MCF 10A (cell line): Measurements from ENCODE around the gene RGS16. TPM values are rescaled to one million over a fixed set of nuclear protein-coding genes. Genes with fewer than 3 reads are reported as not detected.
"Not testable (repeated sequence)": the region's sequence is repeated elsewhere in the genome, so short reads cannot be mapped to it uniquely, and the experiment has no call there.

Experiments used
- BruUV-seq: library from RNA; stranded (reverse); fragments of 400-500 nt; replicated peaks from 2 replicates; lab custom pipeline; 2021; lab: Mats Ljungman, UMichigan
- CTCF ChIA-PET: fragments of 300-600 bp; sonication (Branson Sonifier 250); formaldehyde crosslinking; extraction: SDS; loops from one replicate; lab custom pipeline; 2021; ENCODE audit warnings: antibody characterized with exemption, inconsistent platforms; lab: Yijun Ruan, JAX
- POLR2A ChIA-PET: fragments of 300-600, 350-650 bp; sonication (Branson Sonifier 250); formaldehyde crosslinking; extraction: SDS; loops from one replicate; lab custom pipeline; 2020; ENCODE audit warnings: antibody characterized with exemption, inconsistent platforms; lab: Yijun Ruan, JAX
- DNase-seq: peaks from one replicate; pipeline ENCODE4 v3.0.0-alpha.2; 2018; ENCODE audit not compliant: unreplicated experiment
- H3K27ac Mint-ChIP-seq: one replicate; pipeline ENCODE4 v1.8.0; 2022; ENCODE audit warnings: mild to moderate bottlenecking, low read depth, mixed read lengths; ENCODE audit not compliant: unreplicated experiment
- H3K27me3 Mint-ChIP-seq: one replicate; pipeline ENCODE4 v1.8.0; 2022; ENCODE audit warnings: mixed read lengths; ENCODE audit not compliant: insufficient read depth, unreplicated experiment
- H3K36me3 Mint-ChIP-seq: one replicate; pipeline ENCODE4 v1.8.0; 2022; ENCODE audit warnings: mild to moderate bottlenecking, moderate library complexity, mixed read lengths; ENCODE audit not compliant: insufficient read depth, unreplicated experiment
- H3K4me1 Mint-ChIP-seq: one replicate; pipeline ENCODE4 v1.8.0; 2022; ENCODE audit warnings: mixed read lengths; ENCODE audit not compliant: insufficient read depth, unreplicated experiment
- H3K4me3 Mint-ChIP-seq: one replicate; pipeline ENCODE4 v1.8.0; 2022; ENCODE audit warnings: mild to moderate bottlenecking, moderate library complexity, mixed read lengths; ENCODE audit not compliant: unreplicated experiment
- H3K9me3 Mint-ChIP-seq: one replicate; pipeline ENCODE4 v1.8.0; 2022; ENCODE audit warnings: mixed read lengths; ENCODE audit not compliant: unreplicated experiment
- CTCF ChIP-seq: fragments of 200-600 bp; IDR thresholded peaks from one replicate; pipeline ENCODE4 v1.8.0; 2022; ENCODE audit warnings: antibody characterized with exemption, mild to moderate bottlenecking; ENCODE audit not compliant: unreplicated experiment
- intact Hi-C: fragments of 100-400 bp; cut with micrococcal nuclease; formaldehyde crosslinking; loops from 2 replicates; pipeline ENCODE4 v1.14.1; 2022
- total RNA-seq: library from RNA; stranded (reverse); gene quantifications from 2 replicates; pipeline ENCODE4 v1.2.3, GENCODE V29; 2022

Gene RGS16
- total RNA-seq, 1 experiment from 2014 or later, result 13.7 TPM

DNA sequence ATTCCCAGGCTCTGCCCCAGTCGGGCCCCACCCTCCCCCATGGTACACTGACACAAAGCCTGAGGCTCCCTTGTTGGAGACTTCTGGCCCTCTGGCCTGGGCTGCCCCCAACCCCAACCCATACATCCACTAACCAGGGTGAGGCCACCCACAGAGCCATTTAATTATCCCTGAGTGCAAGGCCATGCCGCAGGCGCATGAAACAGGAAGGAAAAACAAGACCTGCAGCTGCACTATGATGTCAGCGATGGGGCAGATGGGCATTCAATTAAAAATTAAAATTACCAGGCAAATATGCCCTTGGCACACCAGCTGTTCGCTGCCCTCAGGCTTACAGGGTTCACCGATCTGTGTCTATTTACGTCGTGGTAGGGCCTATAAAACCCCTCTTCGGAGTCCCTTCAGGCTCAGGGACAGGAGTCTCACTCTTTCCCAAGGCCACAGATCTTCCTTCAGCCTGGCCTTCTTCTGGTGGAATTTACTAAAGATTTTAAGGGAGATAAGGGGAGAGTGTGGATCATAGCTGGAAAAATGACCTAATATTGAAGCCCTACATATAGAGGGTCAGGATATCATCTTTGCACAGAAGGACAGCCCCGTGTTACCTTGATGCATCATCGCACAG, 29.6 kb upstream of the RGS16 start:
- intact Hi-C loops, result no loop called here
- no TSS peak for BruUV-seq
- no peak for DNase-seq
- TF ChIP-seq CTCF, result no peak
- no peak overlapping the region for H3K4me3 Mint-ChIP-seq
- CTCF ChIA-PET, result interaction anchor here (0.5 kb wide), 1 partner anchor 226 kb away, joined by 3 read pairs; no protein-coding TSS in a partner anchor
- no peak overlapping the region for H3K27ac Mint-ChIP-seq
- H3K4me1 Mint-ChIP-seq, result peaks cover 7% of the 10 kb centered on the region
- H3K36me3 Mint-ChIP-seq, result no peaks in the 10 kb centered on the region
- H3K9me3 Mint-ChIP-seq, result no peaks in the 10 kb centered on the region
- POLR2A ChIA-PET, result interaction anchor here (1.0 to 1.5 kb wide), 2 partner anchors 28 to 29 kb away, joined by 3 to 5 read pairs; partner anchors contain the start of gene RGS16
- H3K27me3 Mint-ChIP-seq, result no peaks in the 10 kb centered on the region

- CTCF ChIA-PET, result interaction anchor here (1.8 kb wide), 1 partner anchor 13 kb away, joined by 3 read pairs; no protein-coding TSS in a partner anchor
- no TSS peak for BruUV-seq
- no peak overlapping the region for H3K4me3 Mint-ChIP-seq
- H3K4me1 Mint-ChIP-seq, result peaks cover 7% of the 10 kb centered on the region
- POLR2A ChIA-PET, result interaction anchor here (1.0 kb wide), 1 partner anchor 29 kb away, joined by 3 read pairs; the partner anchor contains the start of gene RGS16
- no peak for TF ChIP-seq CTCF
- intact Hi-C loops, result no loop called here
- H3K9me3 Mint-ChIP-seq, result no peaks in the 10 kb centered on the region
- DNase-seq, result no peak
- H3K27ac Mint-ChIP-seq, result no peak overlapping the region
- no peaks in the 10 kb centered on the region for H3K27me3 Mint-ChIP-seq
- H3K36me3 Mint-ChIP-seq, result no peaks in the 10 kb centered on the region
Observed at GRCh38 chr1:182633031-182633430, 28.8 kb upstream of the RGS16 start.

GRCh38 chr1:182632441-182632857, 28.3 kb upstream of the RGS16 start:
- intact Hi-C loops, DNase-seq, H3K27me3 Mint-ChIP-seq, H3K27ac Mint-ChIP-seq, H3K4me1 Mint-ChIP-seq, BruUV-seq, H3K36me3 Mint-ChIP-seq, H3K9me3 Mint-ChIP-seq, H3K4me3 Mint-ChIP-seq: not testable (repeated sequence)
- POLR2A ChIA-PET, result interaction anchor here (1.0 kb wide), 1 partner anchor 28 kb away, joined by 3 read pairs; the partner anchor contains the start of gene RGS16
- CTCF ChIA-PET, result interaction anchor here (1.0 to 1.8 kb wide), 2 partner anchors 12 to 31 kb away, joined by 3 to 4 read pairs; no protein-coding TSS in a partner anchor

GRCh38 chr1:182631954-182632353, 27.8 kb upstream of the RGS16 start:
- TF ChIP-seq CTCF, result no peak
- Mint-ChIP-seq H3K9me3 (no peaks in the 10 kb centered on the region), H3K4me1 (peaks cover 10% of the 10 kb centered on the region), H3K36me3 (no peaks in the 10 kb centered on the region), H3K27me3 (no peaks in the 10 kb centered on the region), H3K27ac (no peak overlapping the region), H3K4me3 (no peak overlapping the region)
- CTCF ChIA-PET, result interaction anchor here (0.7 to 1.8 kb wide), 3 partner anchors 12 to 1153 kb away, joined by 3 to 4 read pairs (median 3); no protein-coding TSS in a partner anchor
- BruUV-seq, result no TSS peak
- intact Hi-C loops, result no loop called here
- DNase-seq, result no peak
- POLR2A ChIA-PET, result no interaction called here
